Activated CD4-positive, alpha-beta T cell treated with anti-CD3 and anti-CD28 coated beads for 36 hours (primary cell): ENCODE data around the gene UBE2L6. TPM values are rescaled to one million over a fixed set of nuclear protein-coding genes. Genes with fewer than 3 reads are reported as not detected.
"Not testable (repeated sequence)": the region's sequence is repeated elsewhere in the genome, so short reads cannot be mapped to it uniquely, and the experiment has no call there.

ENCODE experiments used
- ATAC-seq: fragments of 200-7000 bp; cut with Tn5 transposase; one replicate; pipeline ENCODE4 v1.10.0; 2021; ENCODE audit warnings: mild to moderate bottlenecking, moderate library complexity
- CTCF ChIA-PET: fragments of 350-600 bp; sonication (Branson Sonifier 250); formaldehyde crosslinking; loops from one replicate; lab custom pipeline; 2021; ENCODE audit warnings: antibody characterized with exemption; lab: Charles Lee
- POLR2A ChIA-PET: fragments of 350-600 bp; sonication (Branson Sonifier 250); formaldehyde crosslinking; loops from one replicate; lab custom pipeline; 2021; ENCODE audit warnings: antibody characterized with exemption, inconsistent platforms; lab: Charles Lee
- DNase-seq: peaks from one replicate; pipeline ENCODE4 v3.0.0-alpha.2; 2020
- H3K27ac Mint-ChIP-seq: one replicate; pipeline ENCODE4 v1.8.0; 2021; ENCODE audit warnings: mixed read lengths
- H3K27me3 Mint-ChIP-seq: one replicate; pipeline ENCODE4 v1.8.0; 2021; ENCODE audit warnings: mixed read lengths
- H3K36me3 Mint-ChIP-seq: one replicate; pipeline ENCODE4 v1.8.0; 2021; ENCODE audit warnings: low read depth, mixed read lengths
- H3K4me1 Mint-ChIP-seq: one replicate; pipeline ENCODE4 v1.8.0; 2021; ENCODE audit warnings: mixed read lengths
- H3K4me3 Mint-ChIP-seq: one replicate; pipeline ENCODE4 v1.8.0; 2021; ENCODE audit warnings: mild to moderate bottlenecking, moderate library complexity, mixed read lengths
- H3K9me3 Mint-ChIP-seq: one replicate; pipeline ENCODE4 v1.8.0; 2021; ENCODE audit warnings: low read depth, mixed read lengths
- intact Hi-C, 2 experiments: fragments of 100-400 bp; cut with DNase I in 1 of 2; cut with micrococcal nuclease in 1 of 2; formaldehyde crosslinking; loops; one replicate each; pipeline versions ENCODE4 v1.14.2 to v1.15.1; 2022 to 2024; cut with DNase I, micrococcal nuclease
- total RNA-seq, 2 experiments: library from RNA; stranded (reverse); gene quantifications; one replicate each; pipeline ENCODE4 v1.2.3, GENCODE V29; 2021

UBE2L6 gene
- total RNA-seq, 2 experiments from 2014 or later = 179 to 252 TPM

GRCh38 chr11:57546869-57547475, 20.5 kb downstream of the UBE2L6 start:
- peaks cover 12% of the 10 kb centered on the region for H3K4me1 Mint-ChIP-seq
- ATAC-seq (peak; percentile 53), DNase-seq (peak; percentile 35)
- H3K4me3 Mint-ChIP-seq = no peak overlapping the region
- peaks cover 37% of the 10 kb centered on the region for H3K36me3 Mint-ChIP-seq
- CTCF ChIA-PET = interaction anchor here (0.8 to 1.7 kb wide), 5 partner anchors 20 to 94 kb away, joined by 3 to 5 read pairs (median 4); no protein-coding TSS in a partner anchor
- peak overlapping the region; percentile 51 for H3K27ac Mint-ChIP-seq
- H3K27me3 Mint-ChIP-seq = no peaks in the 10 kb centered on the region
- intact Hi-C loops = no loop called here
- H3K9me3 Mint-ChIP-seq = no peaks in the 10 kb centered on the region
- POLR2A ChIA-PET = no interaction called here

- Mint-ChIP-seq H3K9me3 (no peaks in the 10 kb centered on the region), H3K36me3 (peaks cover 32% of the 10 kb centered on the region), H3K27ac (no peak overlapping the region), H3K4me1 (peaks cover 12% of the 10 kb centered on the region), H3K27me3 (no peaks in the 10 kb centered on the region), H3K4me3 (no peak overlapping the region)
- DNase-seq = no peak
- ATAC-seq = no peak
- CTCF ChIA-PET = interaction anchor here (1.1 to 1.2 kb wide), 2 partner anchors 20 to 85 kb away, joined by 3 to 4 read pairs; no protein-coding TSS in a partner anchor
- intact Hi-C loops = no loop called here
- POLR2A ChIA-PET = no interaction called here
These were observed 21.0 kb downstream of the UBE2L6 start for GRCh38 chr11:57546451-57546850.

GRCh38 chr11:57545883-57546282, 21.6 kb downstream of the UBE2L6 start:
- H3K4me1 Mint-ChIP-seq = peaks cover 12% of the 10 kb centered on the region
- H3K27ac Mint-ChIP-seq = no peak overlapping the region
- H3K27me3 Mint-ChIP-seq = no peaks in the 10 kb centered on the region
- ATAC-seq (no peak), DNase-seq (no peak)
- intact Hi-C loops = no loop called here
- CTCF ChIA-PET = no interaction called here
- peaks cover 34% of the 10 kb centered on the region for H3K36me3 Mint-ChIP-seq
- no peaks in the 10 kb centered on the region for H3K9me3 Mint-ChIP-seq
- no peak overlapping the region for H3K4me3 Mint-ChIP-seq
- POLR2A ChIA-PET = no interaction called here

- intact Hi-C loops = no loop called here
- no peaks in the 10 kb centered on the region for H3K27me3 Mint-ChIP-seq
- H3K9me3 Mint-ChIP-seq = no peaks in the 10 kb centered on the region
- ATAC-seq = no peak
- no peak for DNase-seq
- H3K4me3 Mint-ChIP-seq = no peak overlapping the region
- POLR2A ChIA-PET = no interaction called here
- CTCF ChIA-PET = interaction anchor here (0.6 kb wide), 1 partner anchor 207 kb away, joined by 3 read pairs; no protein-coding TSS in a partner anchor
- peaks cover 12% of the 10 kb centered on the region for H3K4me1 Mint-ChIP-seq
- no peak overlapping the region for H3K27ac Mint-ChIP-seq
- peaks cover 26% of the 10 kb centered on the region for H3K36me3 Mint-ChIP-seq
These were observed 22.9 kb downstream of the UBE2L6 start for GRCh38 chr11:57544566-57544965.

- Mint-ChIP-seq H3K4me3 (no peak overlapping the region), H3K27me3 (no peaks in the 10 kb centered on the region), H3K27ac (no peak overlapping the region), H3K9me3 (no peaks in the 10 kb centered on the region), H3K4me1 (peaks cover 11% of the 10 kb centered on the region), H3K36me3 (peaks cover 19% of the 10 kb centered on the region)
- POLR2A ChIA-PET = no interaction called here
- intact Hi-C loops = no loop called here
- DNase-seq = no peak
- CTCF ChIA-PET = no interaction called here
- ATAC-seq = no peak
These were observed 23.9 kb downstream of the UBE2L6 start for GRCh38 chr11:57543593-57543992.

- no peak overlapping the region for H3K4me3 Mint-ChIP-seq
- H3K36me3 Mint-ChIP-seq = peaks cover 19% of the 10 kb centered on the region
- H3K4me1 Mint-ChIP-seq = peaks cover 6% of the 10 kb centered on the region
- H3K27ac Mint-ChIP-seq = no peak overlapping the region
- no peaks in the 10 kb centered on the region for H3K9me3 Mint-ChIP-seq
- ChIA-PET POLR2A (no interaction called here), CTCF (no interaction called here)
- no peak for ATAC-seq
- DNase-seq = no peak
- no peaks in the 10 kb centered on the region for H3K27me3 Mint-ChIP-seq
- intact Hi-C loops = no loop called here
These were observed 24.9 kb downstream of the UBE2L6 start for GRCh38 chr11:57542582-57542981.

GRCh38 chr11:57541169-57541568, 26.3 kb downstream of the UBE2L6 start:
- no peaks in the 10 kb centered on the region for H3K4me1 Mint-ChIP-seq
- no peak overlapping the region for H3K27ac Mint-ChIP-seq
- ATAC-seq (no peak), DNase-seq (no peak)
- POLR2A ChIA-PET = no interaction called here
- intact Hi-C loops = no loop called here
- H3K9me3 Mint-ChIP-seq = no peaks in the 10 kb centered on the region
- H3K36me3 Mint-ChIP-seq = peaks cover 11% of the 10 kb centered on the region
- CTCF ChIA-PET = interaction anchor here (1.4 kb wide), 1 partner anchor 47 kb away, joined by 3 read pairs; no protein-coding TSS in a partner anchor
- no peaks in the 10 kb centered on the region for H3K27me3 Mint-ChIP-seq
- no peak overlapping the region for H3K4me3 Mint-ChIP-seq

GRCh38 chr11:57539342-57539741, 28.1 kb downstream of the UBE2L6 start:
- ChIA-PET POLR2A (no interaction called here), CTCF (interaction anchor here (0.7 to 1.5 kb wide), 4 partner anchors 13 to 132 kb away, joined by 3 read pairs; no protein-coding TSS in a partner anchor)
- no peaks in the 10 kb centered on the region for H3K4me1 Mint-ChIP-seq
- H3K27me3 Mint-ChIP-seq = no peaks in the 10 kb centered on the region
- peaks cover 11% of the 10 kb centered on the region for H3K36me3 Mint-ChIP-seq
- ATAC-seq = no peak
- H3K4me3 Mint-ChIP-seq = no peak overlapping the region
- no peak for DNase-seq
- H3K27ac Mint-ChIP-seq = no peak overlapping the region
- no peaks in the 10 kb centered on the region for H3K9me3 Mint-ChIP-seq
- intact Hi-C loops = no loop called here

- H3K36me3 Mint-ChIP-seq = peaks cover 6% of the 10 kb centered on the region
- H3K27me3 Mint-ChIP-seq = no peaks in the 10 kb centered on the region
- H3K4me1 Mint-ChIP-seq = peaks cover under 1% of the 10 kb centered on the region
- ATAC-seq = no peak
- H3K4me3 Mint-ChIP-seq = no peak within 1 kb of the TSS
- no peak for DNase-seq
- intact Hi-C loops = no loop called here
- H3K27ac Mint-ChIP-seq = no peak within 1 kb of the TSS
- CTCF ChIA-PET = interaction anchor here (0.6 to 1.7 kb wide), 2 partner anchors 10 to 1616 kb away, joined by 3 to 7 read pairs; no protein-coding TSS in a partner anchor
- POLR2A ChIA-PET = interaction anchor here (0.7 kb wide), 1 partner anchor 9 kb away, joined by 3 read pairs; no protein-coding TSS in a partner anchor
- H3K9me3 Mint-ChIP-seq = no peaks in the 10 kb centered on the region
These were observed 30.4 kb downstream of the UBE2L6 start, which contains the start of gene SMTNL1 for GRCh38 chr11:57536947-57537619. SMTNL1 (plus strand) TSS chr11:57537595; CDS start chr11:57542643, 5,048 bp downstream.

- intact Hi-C loops, ATAC-seq: not testable (repeated sequence)
These were observed 33.0 kb downstream of the UBE2L6 start for GRCh38 chr11:57534449-57534848.

More at GRCh38 chr11:57534449-57534848, 33.0 kb downstream of the UBE2L6 start:
- H3K27ac Mint-ChIP-seq, H3K4me3 Mint-ChIP-seq, H3K27me3 Mint-ChIP-seq, POLR2A ChIA-PET, H3K9me3 Mint-ChIP-seq, DNase-seq: not testable (repeated sequence)
- CTCF ChIA-PET = interaction anchor here (0.9 to 1.1 kb wide), 2 partner anchors 29 to 41 kb away, joined by 3 to 5 read pairs; no protein-coding TSS in a partner anchor
- Mint-ChIP-seq H3K36me3 (peaks cover 12% of the 10 kb centered on the region), H3K4me1 (peaks cover 16% of the 10 kb centered on the region)
